B cell (primary cell): Measurements from ENCODE around the gene SIAH3. TPM values are rescaled to one million over a fixed set of nuclear protein-coding genes. Genes with fewer than 3 reads are reported as not detected.

ENCODE experiments used
- ATAC-seq: fragments of 200-7000 bp; cut with Tn5 transposase; one replicate; pipeline ENCODE4 v1.10.0; 2021; ENCODE audit warnings: low read depth, mild to moderate bottlenecking, moderate number of reproducible peaks, moderate library complexity
- CTCF ChIA-PET: fragments of 350-600 bp; sonication (Branson Sonifier 250); formaldehyde crosslinking; loops from one replicate; lab custom pipeline; 2021; ENCODE audit warnings: antibody characterized with exemption, inconsistent platforms; lab: Charles Lee
- POLR2A ChIA-PET: fragments of 350-600 bp; sonication (Branson Sonifier 250); formaldehyde crosslinking; loops from one replicate; lab custom pipeline; 2021; ENCODE audit warnings: antibody characterized with exemption; lab: Charles Lee
- DNase-seq: peaks from one replicate; pipeline ENCODE4 v3.0.0; 2013
- H2AFZ ChIP-seq: 2 replicates; pipeline ENCODE4 v1.6.1; 2012; ENCODE audit warnings: mild to moderate bottlenecking, low read depth, low read length; ENCODE audit not compliant: insufficient read depth, poor library complexity, severe bottlenecking
- H3K27ac ChIP-seq, 2 donors: 1 replicate in 1 of 2; 2 replicates in 1 of 2; pipeline ENCODE4 v1.5.1; 2012 to 2013; ENCODE audit warnings: low read length in 2 of 2, mild to moderate bottlenecking in 2 of 2, moderate library complexity in 1 of 2
- H3K27me3 ChIP-seq, 4 experiments: fragments of 200-600 bp in 1 of 4; sonication (generic) in 1 of 4; replicated peaks in 1 of 4; 1 replicate in 2 of 4; 2 replicates in 2 of 4; pipeline versions ENCODE4 v1.6.1 to v1.7.0; 2013 to 2016; ENCODE audit warnings: low read length in 3 of 4, mild to moderate bottlenecking in 2 of 4, mixed read lengths in 1 of 4, moderate library complexity in 1 of 4; ENCODE audit not compliant: insufficient read depth in 4 of 4, control insufficient read depth in 3 of 4; ENCODE audit errors: control extremely low read depth in 1 of 4
- H3K36me3 ChIP-seq, 2 experiments: replicated peaks in 1 of 2; 1 replicate in 1 of 2; 2 replicates in 1 of 2; pipeline versions ENCODE4 v1.6.1 to v1.7.1; 2013; ENCODE audit warnings: low read length in 1 of 2; ENCODE audit not compliant: insufficient read depth in 2 of 2, control insufficient read depth in 1 of 2; ENCODE audit errors: control extremely low read depth in 1 of 2, extremely low read depth in 1 of 2
- H3K4me1 ChIP-seq, 2 donors: fragments of 200-600 bp in 1 of 2; sonication (generic) in 1 of 2; 1 replicate in 1 of 2; 2 replicates in 1 of 2; pipeline versions ENCODE4 v1.5.1 to v1.6.1; 2013 to 2017; ENCODE audit warnings: low read length in 2 of 2; ENCODE audit not compliant: control insufficient read depth in 2 of 2, insufficient read depth in 2 of 2
- H3K4me2 ChIP-seq: replicated peaks from 2 replicates; pipeline ENCODE3; 2012; ENCODE audit warnings: mild to moderate bottlenecking, low read depth, low read length; ENCODE audit not compliant: poor library complexity, severe bottlenecking
- H3K4me3 ChIP-seq, 5 experiments: fragments of 200-600 bp in 1 of 5; sonication (generic) in 1 of 5; 1 replicate in 3 of 5; 2 replicates in 2 of 5; pipeline versions ENCODE4 v1.5.1 to v1.7.0; 2011 to 2016; ENCODE audit warnings: low read length in 4 of 5, mild to moderate bottlenecking in 4 of 5, low read depth in 2 of 5, control low read depth in 1 of 5, moderate library complexity in 1 of 5; ENCODE audit not compliant: insufficient read depth in 1 of 5; ENCODE audit errors: control extremely low read depth in 1 of 5, extremely low read depth in 1 of 5
- H3K79me2 ChIP-seq: fragments of 200-600 bp; sonication (generic); one replicate; pipeline ENCODE4 v1.6.0; 2016; ENCODE audit warnings: low read length; ENCODE audit not compliant: control insufficient read depth, insufficient read depth
- H3K9ac ChIP-seq: fragments of 200-600 bp; sonication (generic); 2 replicates; pipeline ENCODE4 v1.6.1; 2017; ENCODE audit warnings: mild to moderate bottlenecking, low read length, moderate library complexity
- H3K9me3 ChIP-seq, 3 donors: one replicate each; pipeline versions ENCODE4 v1.6.1 to v1.7.1; 2013; ENCODE audit warnings: low read length in 2 of 3; ENCODE audit not compliant: control insufficient read depth in 2 of 3, insufficient read depth in 1 of 3; ENCODE audit errors: control extremely low read depth in 1 of 3
- H4K20me1 ChIP-seq: 2 replicates; pipeline ENCODE4 v1.6.0; 2012; ENCODE audit warnings: mild to moderate bottlenecking, low read length; ENCODE audit not compliant: insufficient read depth, control insufficient read depth, poor library complexity, severe bottlenecking
- H3K27ac Mint-ChIP-seq: one replicate; pipeline ENCODE4 v1.8.0; 2021; ENCODE audit warnings: mixed read lengths
- H3K27me3 Mint-ChIP-seq: one replicate; pipeline ENCODE4 v1.8.0; 2021; ENCODE audit warnings: mixed read lengths
- H3K4me1 Mint-ChIP-seq: one replicate; pipeline ENCODE4 v1.8.0; 2021; ENCODE audit warnings: mixed read lengths
- H3K4me3 Mint-ChIP-seq: one replicate; pipeline ENCODE4 v1.8.0; 2021; ENCODE audit warnings: mixed read lengths
- H3K9me3 Mint-ChIP-seq: one replicate; pipeline ENCODE4 v1.8.0; 2022; ENCODE audit warnings: mixed read lengths; ENCODE audit not compliant: insufficient read depth
- EZH2 ChIP-seq: IDR thresholded peaks from 2 replicates; pipeline ENCODE4 v1.6.1; 2012; ENCODE audit warnings: borderline replicate concordance, low read depth, mild to moderate bottlenecking, moderate library complexity, low read length; ENCODE audit not compliant: insufficient read depth, poor library complexity, severe bottlenecking
- WGBS: methylation state at CpG from one replicate; pipeline ENCODE4 v1.1.5; 2013; ENCODE audit warnings: missing lambda C conversion rate; ENCODE audit not compliant: insufficient coverage; 5-methylcytosine and 5-hydroxymethylcytosine counted together
- intact Hi-C: fragments of 100-400 bp; cut with micrococcal nuclease; formaldehyde crosslinking; loops from one replicate; pipeline ENCODE4 v1.10.0; 2022
- polyA plus RNA-seq: library from polyadenylated mRNA; depleted of rRNA; stranded (reverse); fragments of >200 nt; gene quantifications from 2 replicates; pipeline ENCODE4 v1.2.3, GENCODE V29; 2012
- total RNA-seq, 2 donors: library from RNA; stranded (reverse); fragments of 120-200 nt in 1 of 2; gene quantifications; 1 replicate in 1 of 2; 2 replicates in 1 of 2; pipeline versions ENCODE4 v1.2.3 to v1.2.4, GENCODE V29; 2013 to 2022
- TF ChIP-seq, protein P1 (sequence below): fragments of 200-600 bp; IDR thresholded peaks from one replicate; pipeline ENCODE4 v1.8.0; 2022; ENCODE audit warnings: antibody characterized with exemption, mild to moderate bottlenecking

The SIAH3 gene
- total and polyA plus RNA-seq, 2 donors (not counting 1 experiment from before 2014, with no cell fraction given) = not detected

DNA sequence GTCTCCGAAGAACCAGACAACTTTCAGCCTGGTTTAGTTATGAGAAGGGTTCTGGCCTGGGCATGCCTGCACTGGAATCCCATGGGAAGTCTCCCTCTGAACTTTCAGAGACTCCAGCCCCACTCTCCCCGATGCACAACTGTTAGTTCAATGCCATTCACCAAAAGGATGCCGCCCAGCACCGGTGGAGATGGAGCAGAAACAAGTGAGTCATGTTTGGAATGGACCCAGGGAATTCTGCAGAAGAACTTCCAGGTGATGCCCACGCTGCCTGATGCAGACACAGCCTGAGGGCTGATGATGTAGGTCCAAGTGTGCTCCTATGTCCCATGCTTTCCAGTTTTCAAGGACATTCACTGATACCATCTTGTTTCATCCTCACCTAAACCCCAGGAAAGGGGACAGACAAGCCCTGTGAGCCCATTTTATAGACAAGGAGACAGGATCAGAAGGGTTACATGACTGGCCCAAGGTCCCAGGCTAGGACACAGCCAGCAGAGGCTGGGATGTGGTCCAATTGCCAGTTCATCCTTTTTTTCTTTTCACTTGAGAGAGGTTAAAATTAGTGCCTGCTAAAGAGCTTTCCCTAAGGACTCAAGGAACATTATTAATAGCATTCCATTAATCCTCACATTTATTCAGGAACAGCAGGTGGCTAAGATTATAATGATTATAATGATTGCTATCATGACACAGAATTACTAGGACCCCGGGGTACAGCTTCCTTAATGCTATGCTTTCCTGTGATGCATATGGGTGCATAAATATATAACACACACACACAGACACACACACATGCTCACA, 39.5 kb downstream of the SIAH3 start:
- no peak overlapping the region for H3K4me2 ChIP-seq

More for the DNA sequence above, 39.5 kb downstream of the SIAH3 start:
- intact Hi-C loops = no loop called here
- Histone ChIP-seq H3K27ac (no peak overlapping the region), H3K4me1 (no peaks in the 10 kb centered on the region), H2AFZ (no peak overlapping the region), H3K27me3 (no peaks in the 10 kb centered on the region), H3K79me2 (no peaks in the 10 kb centered on the region), H4K20me1 (no peaks in the 10 kb centered on the region), H3K9me3 (no peaks in the 10 kb centered on the region), H3K4me3 (no peak overlapping the region), H3K9ac (no peak overlapping the region), H3K36me3 (no peaks in the 10 kb centered on the region)
- ChIA-PET POLR2A (no interaction called here), CTCF (no interaction called here)
- DNase-seq (no peak), ATAC-seq (no peak)
- H3K27me3 Mint-ChIP-seq = no peaks in the 10 kb centered on the region
- TF ChIP-seq, protein P1, sequence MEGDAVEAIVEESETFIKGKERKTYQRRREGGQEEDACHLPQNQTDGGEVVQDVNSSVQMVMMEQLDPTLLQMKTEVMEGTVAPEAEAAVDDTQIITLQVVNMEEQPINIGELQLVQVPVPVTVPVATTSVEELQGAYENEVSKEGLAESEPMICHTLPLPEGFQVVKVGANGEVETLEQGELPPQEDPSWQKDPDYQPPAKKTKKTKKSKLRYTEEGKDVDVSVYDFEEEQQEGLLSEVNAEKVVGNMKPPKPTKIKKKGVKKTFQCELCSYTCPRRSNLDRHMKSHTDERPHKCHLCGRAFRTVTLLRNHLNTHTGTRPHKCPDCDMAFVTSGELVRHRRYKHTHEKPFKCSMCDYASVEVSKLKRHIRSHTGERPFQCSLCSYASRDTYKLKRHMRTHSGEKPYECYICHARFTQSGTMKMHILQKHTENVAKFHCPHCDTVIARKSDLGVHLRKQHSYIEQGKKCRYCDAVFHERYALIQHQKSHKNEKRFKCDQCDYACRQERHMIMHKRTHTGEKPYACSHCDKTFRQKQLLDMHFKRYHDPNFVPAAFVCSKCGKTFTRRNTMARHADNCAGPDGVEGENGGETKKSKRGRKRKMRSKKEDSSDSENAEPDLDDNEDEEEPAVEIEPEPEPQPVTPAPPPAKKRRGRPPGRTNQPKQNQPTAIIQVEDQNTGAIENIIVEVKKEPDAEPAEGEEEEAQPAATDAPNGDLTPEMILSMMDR = no peak
- TF ChIP-seq EZH2 = no peak
- H3K4me3 Mint-ChIP-seq = no peak overlapping the region
- H3K4me1 Mint-ChIP-seq = no peaks in the 10 kb centered on the region
- H3K27ac Mint-ChIP-seq = no peak overlapping the region
- 100% methylated on average over 2 of the region's 6 CpGs for WGBS
- H3K9me3 Mint-ChIP-seq = no peaks in the 10 kb centered on the region
